ENCODE results near the gene SSTR4.

The SSTR4 gene

GRCh38 chr20:23084282-23084844, 49.3 kb downstream of the SSTR4 start:
- no peak for DNase-seq (ENCODE audit: low spot score)

GRCh38 chr20:23084845-23085365, 49.8 kb downstream of the SSTR4 start:
- TF ChIP-seq CTCF (IDR thresholded peaks at IDR 0.05; ENCODE audit: extremely low read depth, missing control alignments) = no peak

More at GRCh38 chr20:23084282-23084844, 49.3 kb downstream of the SSTR4 start:
- no peak for TF ChIP-seq CTCF (IDR thresholded peaks at IDR 0.05; ENCODE audit: extremely low read depth, missing control alignments)

GRCh38 chr20:23085436-23086055, 50.4 kb downstream of the SSTR4 start:
- no peak for TF ChIP-seq CTCF (IDR thresholded peaks at IDR 0.05; ENCODE audit: extremely low read depth, missing control alignments)
- DNase-seq (ENCODE audit: low spot score) = no peak

More at GRCh38 chr20:23084845-23085365, 49.8 kb downstream of the SSTR4 start:
- no peak for DNase-seq (ENCODE audit: low spot score)

GRCh38 chr20:23086056-23086566, 51.0 kb downstream of the SSTR4 start, which contains the start of gene CD93:
TSS of gene CD93 (minus strand) at chr20:23086324. CDS start at chr20:23086192, 132 bp downstream.
- peak; percentile 40 for DNase-seq (ENCODE audit: low spot score)
- no peak for TF ChIP-seq CTCF (IDR thresholded peaks at IDR 0.05; ENCODE audit: extremely low read depth, missing control alignments)

- no peak for TF ChIP-seq CTCF (IDR thresholded peaks at IDR 0.05; ENCODE audit: extremely low read depth, missing control alignments)
Measured at GRCh38 chr20:23086931-23087411, 51.9 kb downstream of the SSTR4 start.

GRCh38 chr20:23087587-23088251, 52.6 kb downstream of the SSTR4 start:
- DNase-seq (ENCODE audit: low spot score) = no peak
- TF ChIP-seq CTCF (IDR thresholded peaks at IDR 0.05; ENCODE audit: extremely low read depth, missing control alignments) = no peak

More at GRCh38 chr20:23086931-23087411, 51.9 kb downstream of the SSTR4 start:
- DNase-seq (ENCODE audit: low spot score) = no peak
